Stimulated activated CD8-positive, alpha-beta memory T cell treated with anti-CD3 and anti-CD28 coated beads, Interleukin-12 subunit alpha, Interleukin-12 subunit beta, amount 100 ng/mL, for 1 hour (primary cell): Measurements from ENCODE around the gene LMNTD2.

Source experiments
- DNase-seq: peaks from one replicate; pipeline ENCODE4 v3.0.0-alpha.2; 2020; ENCODE audit warnings: low read depth

LMNTD2 gene

GRCh38 chr11:567629-568292, 7.2 kb upstream of the LMNTD2 start:
- no peak for DNase-seq

- no peak for DNase-seq
Observed at GRCh38 chr11:567011-567628, 6.6 kb upstream of the LMNTD2 start.

GRCh38 chr11:565921-566509, 5.5 kb upstream of the LMNTD2 start:
- no peak for DNase-seq

- DNase-seq, result no peak
Observed at GRCh38 chr11:563812-564578, 3.5 kb upstream of the LMNTD2 start.

GRCh38 chr11:563066-563811, 2.7 kb upstream of the LMNTD2 start:
- DNase-seq, result no peak

- no peak for DNase-seq
Observed at GRCh38 chr11:562046-562645, 1.6 kb upstream of the LMNTD2 start.

- DNase-seq, result no peak
Observed at GRCh38 chr11:561148-562003, 838 bp upstream of the LMNTD2 start.

- DNase-seq, result no peak
Observed at GRCh38 chr11:559712-560304, 730 bp downstream of the LMNTD2 start.

GRCh38 chr11:559020-559620, 1.4 kb downstream of the LMNTD2 start:
- no peak for DNase-seq

- no peak for DNase-seq
Observed at GRCh38 chr11:558503-558902, 2.0 kb downstream of the LMNTD2 start.

- DNase-seq, result no peak
Observed at GRCh38 chr11:557328-558132, 3.0 kb downstream of the LMNTD2 start.

- no peak for DNase-seq
Observed at GRCh38 chr11:556662-557256, 3.8 kb downstream of the LMNTD2 start.

GRCh38 chr11:555780-556661, 4.5 kb downstream of the LMNTD2 start:
- DNase-seq, result no peak

GRCh38 chr11:555227-555779, 5.2 kb downstream of the LMNTD2 start:
- no peak for DNase-seq

GRCh38 chr11:554428-555226, 5.9 kb downstream of the LMNTD2 start:
- DNase-seq, result peak; percentile 57

GRCh38 chr11:553988-554340, 6.6 kb downstream of the LMNTD2 start:
- DNase-seq, result no peak
